Measurements from ENCODE around the gene RNASEH2B. TPM values are rescaled to one million over a fixed set of nuclear protein-coding genes. Genes with fewer than 3 reads are reported as not detected.

Gene RNASEH2B
- total and polyA plus RNA-seq, 2 donors (not counting 1 experiment from before 2014, with no cell fraction given) = 64.0 to 151 TPM

- Histone ChIP-seq H3K27ac (ENCODE audit: low read length in 2 of 2) (no peak overlapping the region), H3K27me3 (replicated peaks in 1 of 4; ENCODE audit: control extremely low read depth in 1 of 4, control insufficient read depth in 3 of 4, insufficient read depth in 4 of 4, low read length in 3 of 4) (no peaks in the 10 kb centered on the region), H3K36me3 (replicated peaks in 1 of 2; ENCODE audit: control extremely low read depth in 1 of 2, control insufficient read depth in 1 of 2, extremely low read depth in 1 of 2, insufficient read depth in 2 of 2, low read length in 1 of 2) (peaks cover 1 to 4% of the 10 kb centered on the region in 2 experiments), H4K20me1 (ENCODE audit: control insufficient read depth, insufficient read depth, low read length, poor library complexity, severe bottlenecking) (no peaks in the 10 kb centered on the region), H3K4me3 (ENCODE audit: control extremely low read depth in 1 of 5, extremely low read depth in 1 of 5, insufficient read depth in 1 of 5, low read depth in 2 of 5, low read length in 4 of 5) (no peak overlapping the region), H3K9ac (ENCODE audit: low read length) (no peak overlapping the region), H3K4me2 (replicated peaks; ENCODE audit: low read depth, low read length, poor library complexity, severe bottlenecking) (no peak overlapping the region), H2AFZ (ENCODE audit: insufficient read depth, low read depth, low read length, poor library complexity, severe bottlenecking) (no peak overlapping the region), H3K9me3 (ENCODE audit: control extremely low read depth in 1 of 3, control insufficient read depth in 2 of 3, insufficient read depth in 1 of 3, low read length in 2 of 3) (no peaks in the 10 kb centered on the region), H3K4me1 (ENCODE audit: control insufficient read depth in 2 of 2, insufficient read depth in 2 of 2, low read length in 2 of 2) (peaks cover 16 to 19% of the 10 kb centered on the region in 2 donors), H3K79me2 (ENCODE audit: control insufficient read depth, insufficient read depth, low read length) (no peaks in the 10 kb centered on the region)
- no peak for TF ChIP-seq EZH2 (IDR thresholded peaks at IDR 0.05; ENCODE audit: borderline replicate concordance, insufficient read depth, low read depth, low read length, poor library complexity, severe bottlenecking)
- no peak for TF ChIP-seq CTCF (IDR thresholded peaks at IDR 0.05)
- no peak overlapping the region for H3K4me3 Mint-ChIP-seq
- no peaks in the 10 kb centered on the region for H3K27me3 Mint-ChIP-seq
- ChIA-PET POLR2A (no interaction called here), CTCF (interaction anchor here (0.5 kb wide), 1 partner anchor 62 kb away, joined by 3 read pairs; no protein-coding TSS in a partner anchor)
- peaks cover 30% of the 10 kb centered on the region for H3K4me1 Mint-ChIP-seq
- WGBS (ENCODE audit: insufficient coverage) = 100% methylated on average over 1 of the region's 3 CpGs
- intact Hi-C loops (cut with micrococcal nuclease) = no loop called here
- DNase-seq (no peak), ATAC-seq (ENCODE audit: low read depth) (no peak)
- H3K9me3 Mint-ChIP-seq (ENCODE audit: insufficient read depth) = no peaks in the 10 kb centered on the region
- no peak overlapping the region for H3K27ac Mint-ChIP-seq
Measured at GRCh38 chr13:50993934-50994333, 84.3 kb downstream of the RNASEH2B start.

GRCh38 chr13:50994651-50995050, 85.1 kb downstream of the RNASEH2B start:
- H3K4me2 ChIP-seq (replicated peaks; ENCODE audit: low read depth, low read length, poor library complexity, severe bottlenecking) = no peak overlapping the region
- Mint-ChIP-seq H3K27me3 (no peaks in the 10 kb centered on the region), H3K4me3 (no peak overlapping the region), H3K27ac (peak overlapping the region; percentile 60), H3K9me3 (ENCODE audit: insufficient read depth) (no peaks in the 10 kb centered on the region), H3K4me1 (peaks cover 30% of the 10 kb centered on the region)
- ChIA-PET CTCF (no interaction called here), POLR2A (no interaction called here)
- no peak for DNase-seq
- H3K9me3 ChIP-seq (ENCODE audit: control extremely low read depth in 1 of 3, control insufficient read depth in 2 of 3, insufficient read depth in 1 of 3, low read length in 2 of 3) = no peaks in the 10 kb centered on the region
- peaks cover 16 to 19% of the 10 kb centered on the region in 2 donors for H3K4me1 ChIP-seq (ENCODE audit: control insufficient read depth in 2 of 2, insufficient read depth in 2 of 2, low read length in 2 of 2)
- no peaks in the 10 kb centered on the region for H4K20me1 ChIP-seq (ENCODE audit: control insufficient read depth, insufficient read depth, low read length, poor library complexity, severe bottlenecking)
- H3K27me3 ChIP-seq (replicated peaks in 1 of 4; ENCODE audit: control extremely low read depth in 1 of 4, control insufficient read depth in 3 of 4, insufficient read depth in 4 of 4, low read length in 3 of 4) = no peaks in the 10 kb centered on the region
- TF ChIP-seq CTCF (IDR thresholded peaks at IDR 0.05) = no peak
- intact Hi-C loops (cut with micrococcal nuclease) = no loop called here
- ATAC-seq (ENCODE audit: low read depth) = no peak
- WGBS (ENCODE audit: insufficient coverage) = 96% methylated on average over 8 of the region's 9 CpGs
- H2AFZ ChIP-seq (ENCODE audit: insufficient read depth, low read depth, low read length, poor library complexity, severe bottlenecking) = no peak overlapping the region
- peaks cover 1 to 4% of the 10 kb centered on the region in 2 experiments for H3K36me3 ChIP-seq (replicated peaks in 1 of 2; ENCODE audit: control extremely low read depth in 1 of 2, control insufficient read depth in 1 of 2, extremely low read depth in 1 of 2, insufficient read depth in 2 of 2, low read length in 1 of 2)
- no peaks in the 10 kb centered on the region for H3K79me2 ChIP-seq (ENCODE audit: control insufficient read depth, insufficient read depth, low read length)
- H3K9ac ChIP-seq (ENCODE audit: low read length) = no peak overlapping the region
- no peak overlapping the region for H3K27ac ChIP-seq (ENCODE audit: low read length in 2 of 2)
- H3K4me3 ChIP-seq (ENCODE audit: control extremely low read depth in 1 of 5, extremely low read depth in 1 of 5, insufficient read depth in 1 of 5, low read depth in 2 of 5, low read length in 4 of 5) = no peak overlapping the region
